Liver (tissue), 9 donors: ENCODE data around the gene PKP3. TPM values are rescaled to one million over a fixed set of nuclear protein-coding genes. Genes with fewer than 3 reads are reported as not detected.
"Not testable (repeated sequence)": the region's sequence is repeated elsewhere in the genome, so short reads cannot be mapped to it uniquely, and the experiment has no call there.

Experiments used
- DNase-seq: peaks from one replicate; pipeline ENCODE4 v3.0.0-alpha.2; 2017; ENCODE audit warnings: low spot score
- H3K27ac ChIP-seq, 2 donors: one replicate each; pipeline ENCODE4 v1.7.0; 2013; ENCODE audit warnings: inconsistent platforms in 2 of 2, low read length in 2 of 2, control low read depth in 1 of 2, low read depth in 1 of 2, mild to moderate bottlenecking in 1 of 2
- H3K27me3 ChIP-seq, 4 donors: one replicate each; pipeline versions ENCODE4 v1.6.1 to v1.7.0; 2013; ENCODE audit warnings: low read length in 3 of 4, inconsistent platforms in 1 of 4, mild to moderate bottlenecking in 1 of 4, moderate library complexity in 1 of 4; ENCODE audit not compliant: control insufficient read depth in 4 of 4, insufficient read depth in 4 of 4
- H3K36me3 ChIP-seq, 4 donors: one replicate each; pipeline versions ENCODE4 v1.6.1 to v1.7.0; 2013; ENCODE audit warnings: low read length in 3 of 4, mild to moderate bottlenecking in 3 of 4, low read depth in 1 of 4, moderate library complexity in 1 of 4; ENCODE audit not compliant: control insufficient read depth in 4 of 4, insufficient read depth in 3 of 4
- H3K4me1 ChIP-seq, 4 donors: one replicate each; pipeline versions ENCODE4 v1.6.1 to v1.7.0; 2013; ENCODE audit warnings: low read length in 3 of 4, mild to moderate bottlenecking in 3 of 4, moderate library complexity in 1 of 4; ENCODE audit not compliant: control insufficient read depth in 4 of 4, insufficient read depth in 4 of 4
- H3K4me3 ChIP-seq, 3 donors: one replicate each; pipeline versions ENCODE4 v1.6.1 to v1.7.0; 2013; ENCODE audit warnings: low read length in 3 of 3, control low read depth in 1 of 3, low read depth in 1 of 3, mild to moderate bottlenecking in 1 of 3
- H3K9ac ChIP-seq, 2 donors: one replicate each; pipeline ENCODE4 v1.7.0; 2013; ENCODE audit warnings: low read length in 2 of 2, mild to moderate bottlenecking in 2 of 2, moderate library complexity in 2 of 2, control low read depth in 1 of 2, low read depth in 1 of 2
- H3K9me3 ChIP-seq, 4 donors: one replicate each; pipeline versions ENCODE4 v1.6.1 to v1.7.0; 2013; ENCODE audit warnings: low read length in 3 of 4; ENCODE audit not compliant: control insufficient read depth in 4 of 4
- EGR1 ChIP-seq, 2 donors: IDR thresholded peaks; 2 replicates each; pipeline ENCODE4 v1.6.1; 2016 to 2018; ENCODE audit warnings: antibody characterized with exemption in 2 of 2, low read depth in 2 of 2
- FOXA1 ChIP-seq: IDR thresholded peaks from 2 replicates; pipeline ENCODE4 v1.6.1; 2016; ENCODE audit warnings: antibody characterized with exemption
- FOXA2 ChIP-seq: IDR thresholded peaks from 2 replicates; pipeline ENCODE4 v1.6.1; 2016; ENCODE audit warnings: antibody characterized with exemption
- GABPA ChIP-seq, 2 donors: IDR thresholded peaks in 1 of 2; conservative IDR thresholded peaks in 1 of 2; 2 replicates each; pipeline ENCODE4 v1.6.1; 2016; ENCODE audit warnings: antibody characterized with exemption in 2 of 2, mild to moderate bottlenecking in 1 of 2, moderate library complexity in 1 of 2
- HNF4A ChIP-seq, 2 donors: conservative IDR thresholded peaks; 2 replicates each; pipeline ENCODE4 v1.6.1; 2016; ENCODE audit warnings: antibody characterized with exemption in 2 of 2, mild to moderate bottlenecking in 2 of 2
- JUND ChIP-seq, 2 donors: IDR thresholded peaks; 2 replicates each; pipeline ENCODE4 v1.6.1; 2016; ENCODE audit warnings: antibody characterized with exemption in 2 of 2
- RAD21 ChIP-seq, 2 donors: IDR thresholded peaks; 2 replicates each; pipeline ENCODE4 v1.6.1; 2016; ENCODE audit warnings: antibody characterized with exemption in 2 of 2, mild to moderate bottlenecking in 2 of 2
- RXRA ChIP-seq, 2 donors: IDR thresholded peaks; 2 replicates each; pipeline ENCODE4 v1.6.1; 2017 to 2018; ENCODE audit warnings: antibody characterized with exemption in 2 of 2, mild to moderate bottlenecking in 1 of 2
- SP1 ChIP-seq: IDR thresholded peaks from 2 replicates; pipeline ENCODE4 v1.6.1; 2018; ENCODE audit warnings: antibody characterized with exemption, mild to moderate bottlenecking
- TAF1 ChIP-seq: conservative IDR thresholded peaks from 2 replicates; pipeline ENCODE4 v1.6.1; 2016; ENCODE audit warnings: antibody characterized with exemption, mild to moderate bottlenecking
- YY1 ChIP-seq: IDR thresholded peaks from 2 replicates; pipeline ENCODE4 v1.6.1; 2016; ENCODE audit warnings: antibody characterized with exemption, mild to moderate bottlenecking
- WGBS: extraction: QIAGEN DNeasy Blood & Tissue Kit; methylation state at CpG from one replicate; pipeline ENCODE4 v1.1.7; 2013; 5-methylcytosine and 5-hydroxymethylcytosine counted together
- polyA plus RNA-seq, 2 donors: library from polyadenylated mRNA; stranded (reverse) in 1 of 2; unstranded in 1 of 2; fragments of 200-250 nt in 1 of 2; fragments of >200 nt in 1 of 2; fragmentation: Nextera tagmentation in 1 of 2; extraction: Ambion mirVana in 1 of 2; gene quantifications; one replicate each; pipeline versions ENCODE4 v1.2.1 to v1.2.3, GENCODE V29; 2013 to 2015
- total RNA-seq, 2 donors: library from RNA; depleted of rRNA; stranded (reverse); fragments of >200 nt; gene quantifications; one replicate each; pipeline ENCODE4 v1.2.3, GENCODE V29; 2014
- TF ChIP-seq, protein P1 (sequence below): IDR thresholded peaks from 2 replicates; pipeline ENCODE4 v1.6.1; 2016; ENCODE audit warnings: antibody characterized with exemption
- TF ChIP-seq, protein P2 (sequence below): IDR thresholded peaks from 2 replicates; pipeline ENCODE4 v1.6.1; 2016; ENCODE audit warnings: antibody characterized with exemption, mild to moderate bottlenecking
- TF ChIP-seq, protein P3 (sequence below): IDR thresholded peaks from 2 replicates; pipeline ENCODE4 v1.6.1; 2016; ENCODE audit warnings: antibody characterized with exemption
- TF ChIP-seq, protein P4 (sequence below): IDR thresholded peaks from 2 replicates; pipeline ENCODE4 v1.6.1; 2016; ENCODE audit warnings: antibody characterized with exemption
- donor health status: healthy.
- donor health status: healthy.
- donor health status: healthy.
- donor health status: healthy.
- donor health status: healthy.

Gene PKP3
- total and polyA plus RNA-seq, 4 donors, result 0.08 to 0.37 (median 0.25) TPM; not detected in 1

DNA sequence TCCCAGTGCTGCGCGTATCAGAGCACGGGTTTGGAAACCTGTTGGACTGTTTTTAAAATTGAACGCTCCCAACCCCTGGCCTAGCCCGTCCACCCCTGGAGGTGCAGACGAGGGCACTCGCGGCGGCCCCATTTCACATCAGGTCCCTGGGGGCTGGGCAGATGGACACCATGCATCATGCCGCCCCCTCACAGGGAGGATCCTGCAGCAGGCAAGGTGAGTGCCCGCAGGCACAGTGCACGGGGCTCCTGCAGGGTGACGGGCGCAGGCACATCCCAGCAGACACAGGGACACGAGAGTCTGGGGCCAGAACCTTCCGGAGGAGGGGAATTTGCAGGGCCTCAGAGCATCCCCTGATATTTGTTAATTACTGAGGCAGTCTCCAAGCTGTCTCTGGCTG lies 40.5 kb downstream of the PKP3 start:
- WGBS, result 93% methylated on average over 16 of the region's 16 CpGs
- Histone ChIP-seq H3K9ac (no peak overlapping the region), H3K27me3 (no peaks in the 10 kb centered on the region), H3K4me3 (no peak overlapping the region), H3K36me3 (no peaks in the 10 kb centered on the region), H3K9me3 (no peaks in the 10 kb centered on the region), H3K27ac (no peak overlapping the region), H3K4me1 (no peaks in the 10 kb centered on the region)
- DNase-seq, result no peak
- TF ChIP-seq FOXA1 (no peak), TAF1 (no peak), RXRA (IDR thresholded peaks at IDR 0.05) (no peak), YY1 (no peak), HNF4A (conservative IDR thresholded peaks at IDR 0.05) (no peak), JUND (IDR thresholded peaks at IDR 0.05) (no peak), EGR1 (IDR thresholded peaks at IDR 0.05; ENCODE audit: low read depth in 2 of 2) (no peak), SP1 (no peak), RAD21 (IDR thresholded peaks at IDR 0.05) (no peak), FOXA2 (no peak), GABPA (IDR thresholded peaks at IDR 0.05 in 1 of 2, conservative IDR thresholded peaks at IDR 0.05 in 1 of 2) (no peak)
- TF ChIP-seq, protein P1, sequence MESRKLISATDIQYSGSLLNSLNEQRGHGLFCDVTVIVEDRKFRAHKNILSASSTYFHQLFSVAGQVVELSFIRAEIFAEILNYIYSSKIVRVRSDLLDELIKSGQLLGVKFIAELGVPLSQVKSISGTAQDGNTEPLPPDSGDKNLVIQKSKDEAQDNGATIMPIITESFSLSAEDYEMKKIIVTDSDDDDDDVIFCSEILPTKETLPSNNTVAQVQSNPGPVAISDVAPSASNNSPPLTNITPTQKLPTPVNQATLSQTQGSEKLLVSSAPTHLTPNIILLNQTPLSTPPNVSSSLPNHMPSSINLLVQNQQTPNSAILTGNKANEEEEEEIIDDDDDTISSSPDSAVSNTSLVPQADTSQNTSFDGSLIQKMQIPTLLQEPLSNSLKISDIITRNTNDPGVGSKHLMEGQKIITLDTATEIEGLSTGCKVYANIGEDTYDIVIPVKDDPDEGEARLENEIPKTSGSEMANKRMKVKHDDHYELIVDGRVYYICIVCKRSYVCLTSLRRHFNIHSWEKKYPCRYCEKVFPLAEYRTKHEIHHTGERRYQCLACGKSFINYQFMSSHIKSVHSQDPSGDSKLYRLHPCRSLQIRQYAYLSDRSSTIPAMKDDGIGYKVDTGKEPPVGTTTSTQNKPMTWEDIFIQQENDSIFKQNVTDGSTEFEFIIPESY, result no peak
- TF ChIP-seq, protein P2, sequence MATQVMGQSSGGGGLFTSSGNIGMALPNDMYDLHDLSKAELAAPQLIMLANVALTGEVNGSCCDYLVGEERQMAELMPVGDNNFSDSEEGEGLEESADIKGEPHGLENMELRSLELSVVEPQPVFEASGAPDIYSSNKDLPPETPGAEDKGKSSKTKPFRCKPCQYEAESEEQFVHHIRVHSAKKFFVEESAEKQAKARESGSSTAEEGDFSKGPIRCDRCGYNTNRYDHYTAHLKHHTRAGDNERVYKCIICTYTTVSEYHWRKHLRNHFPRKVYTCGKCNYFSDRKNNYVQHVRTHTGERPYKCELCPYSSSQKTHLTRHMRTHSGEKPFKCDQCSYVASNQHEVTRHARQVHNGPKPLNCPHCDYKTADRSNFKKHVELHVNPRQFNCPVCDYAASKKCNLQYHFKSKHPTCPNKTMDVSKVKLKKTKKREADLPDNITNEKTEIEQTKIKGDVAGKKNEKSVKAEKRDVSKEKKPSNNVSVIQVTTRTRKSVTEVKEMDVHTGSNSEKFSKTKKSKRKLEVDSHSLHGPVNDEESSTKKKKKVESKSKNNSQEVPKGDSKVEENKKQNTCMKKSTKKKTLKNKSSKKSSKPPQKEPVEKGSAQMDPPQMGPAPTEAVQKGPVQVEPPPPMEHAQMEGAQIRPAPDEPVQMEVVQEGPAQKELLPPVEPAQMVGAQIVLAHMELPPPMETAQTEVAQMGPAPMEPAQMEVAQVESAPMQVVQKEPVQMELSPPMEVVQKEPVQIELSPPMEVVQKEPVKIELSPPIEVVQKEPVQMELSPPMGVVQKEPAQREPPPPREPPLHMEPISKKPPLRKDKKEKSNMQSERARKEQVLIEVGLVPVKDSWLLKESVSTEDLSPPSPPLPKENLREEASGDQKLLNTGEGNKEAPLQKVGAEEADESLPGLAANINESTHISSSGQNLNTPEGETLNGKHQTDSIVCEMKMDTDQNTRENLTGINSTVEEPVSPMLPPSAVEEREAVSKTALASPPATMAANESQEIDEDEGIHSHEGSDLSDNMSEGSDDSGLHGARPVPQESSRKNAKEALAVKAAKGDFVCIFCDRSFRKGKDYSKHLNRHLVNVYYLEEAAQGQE, result no peak
- TF ChIP-seq, protein P3, sequence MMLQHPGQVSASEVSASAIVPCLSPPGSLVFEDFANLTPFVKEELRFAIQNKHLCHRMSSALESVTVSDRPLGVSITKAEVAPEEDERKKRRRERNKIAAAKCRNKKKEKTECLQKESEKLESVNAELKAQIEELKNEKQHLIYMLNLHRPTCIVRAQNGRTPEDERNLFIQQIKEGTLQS, result no peak
- TF ChIP-seq, protein P4, sequence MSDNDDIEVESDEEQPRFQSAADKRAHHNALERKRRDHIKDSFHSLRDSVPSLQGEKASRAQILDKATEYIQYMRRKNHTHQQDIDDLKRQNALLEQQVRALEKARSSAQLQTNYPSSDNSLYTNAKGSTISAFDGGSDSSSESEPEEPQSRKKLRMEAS, result no peak

DNA sequence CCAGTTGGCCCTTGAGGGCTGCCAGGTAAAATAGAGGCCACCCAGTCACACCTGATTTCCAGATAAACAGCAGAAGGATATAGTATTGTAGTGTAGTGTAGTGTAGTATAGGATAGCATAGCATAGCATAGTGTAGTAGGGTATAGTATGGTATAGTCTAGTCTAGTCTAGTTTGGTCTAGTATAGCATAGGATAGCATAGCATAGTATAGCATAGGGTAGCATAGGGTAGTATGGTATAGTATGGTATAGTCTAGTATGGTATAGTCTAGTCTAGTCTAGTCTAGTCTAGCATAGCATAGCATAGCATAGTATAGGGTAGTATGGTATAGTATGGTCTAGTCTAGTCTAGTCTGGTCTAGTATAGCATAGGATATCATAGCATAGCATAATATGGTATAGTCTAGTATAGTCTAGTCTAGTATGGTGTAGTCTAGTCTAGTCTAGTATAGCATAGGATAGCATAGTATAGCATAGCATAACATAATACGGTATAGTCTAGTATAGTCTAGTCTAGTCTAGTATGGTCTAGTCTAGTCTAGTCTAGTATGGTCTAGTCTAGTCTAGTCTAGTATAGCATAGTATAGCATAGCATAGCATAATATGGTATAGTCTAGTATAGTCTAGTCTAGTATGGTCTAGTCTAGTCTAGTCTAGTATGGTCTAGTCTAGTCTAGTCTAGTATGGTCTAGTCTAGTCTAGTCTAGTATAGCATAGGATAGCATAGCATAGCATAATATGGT lies 41.2 kb downstream of the PKP3 start:
- not testable (repeated sequence) for H3K9me3 ChIP-seq, H3K9ac ChIP-seq, DNase-seq, H3K27ac ChIP-seq, H3K36me3 ChIP-seq, H3K4me3 ChIP-seq, H3K27me3 ChIP-seq, H3K4me1 ChIP-seq
- WGBS, result 98% methylated on average over 1 of the region's 1 CpG
